Left lobe of liver (tissue), 2 donors: ENCODE measurements around the gene ANKS1A. TPM values are rescaled to one million over a fixed set of nuclear protein-coding genes. Genes with fewer than 3 reads are reported as not detected.
"Not testable (repeated sequence)": the region's sequence is repeated elsewhere in the genome, so short reads cannot be mapped to it uniquely, and the experiment has no call there.

ENCODE experiments used
- ATAC-seq: fragments of 200-7000 bp; cut with Tn5 transposase; one replicate; pipeline ENCODE4 v1.9.1; 2020; ENCODE audit warnings: mild to moderate bottlenecking, moderate library complexity
- DNase-seq: peaks from one replicate; pipeline ENCODE4 v3.0.0-alpha.2; 2020; ENCODE audit warnings: low spot score
- total RNA-seq: library from RNA; stranded (reverse); gene quantifications from one replicate; pipeline ENCODE4 v1.2.1, GENCODE V29; 2021
- donor health status: DM: no; HTN: no; CAD: no; lungs with moderate emphysema.
- donor health status: DM: no; HTN: yes; CAD: no.

The ANKS1A gene
- total RNA-seq, 1 donor from 2014 or later: 13.4 TPM

DNA sequence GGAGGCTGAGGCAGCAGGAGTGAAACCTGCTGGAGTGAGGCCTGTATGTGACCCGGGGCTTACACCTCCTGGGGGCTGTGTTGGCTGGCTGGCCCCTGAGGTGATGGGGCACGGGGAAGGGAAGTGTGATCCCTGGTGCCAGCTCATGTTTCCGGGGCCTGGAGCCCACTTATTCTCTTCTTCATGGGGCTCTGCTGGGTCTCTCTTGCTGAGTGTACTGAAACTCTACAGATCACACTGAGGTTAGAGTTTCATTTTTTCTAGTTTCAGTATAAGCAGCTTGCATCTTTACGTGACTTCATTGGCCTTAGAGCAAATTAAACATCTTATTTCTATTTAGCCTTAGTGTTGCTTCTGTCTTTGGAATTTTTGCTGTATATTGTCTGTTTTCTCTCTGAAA lies 96.2 kb downstream of the ANKS1A start:
- ATAC-seq (no peak), DNase-seq (no peak)

DNA sequence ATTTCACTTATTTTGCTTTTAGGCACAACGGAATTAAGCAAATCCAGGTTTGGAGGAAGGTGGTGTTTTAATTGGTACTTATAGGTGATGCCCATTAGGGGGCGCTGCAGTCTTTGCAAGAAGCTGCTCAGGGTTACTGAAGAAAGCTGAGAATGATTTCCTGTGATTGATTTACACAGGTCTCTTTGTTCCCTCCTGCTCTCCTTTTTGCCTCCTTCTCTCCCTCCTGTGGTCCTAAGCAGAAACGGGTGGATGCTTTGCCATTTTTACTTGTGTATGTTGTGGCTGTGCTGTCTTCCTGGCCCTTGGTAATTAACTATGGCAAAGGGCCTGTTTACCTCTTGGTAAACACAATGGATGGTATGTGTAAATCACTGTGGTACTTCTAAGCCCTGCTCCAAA lies 97.8 kb downstream of the ANKS1A start:
- DNase-seq (peak; percentile 72), ATAC-seq (peak; percentile 86)

- DNase-seq (no peak), ATAC-seq (no peak)
Observed at GRCh38 chr6:34987506-34987905, 98.5 kb downstream of the ANKS1A start.

- ATAC-seq (no peak), DNase-seq (no peak)
Observed at GRCh38 chr6:34990971-34991560, 102.0 kb downstream of the ANKS1A start.

DNA sequence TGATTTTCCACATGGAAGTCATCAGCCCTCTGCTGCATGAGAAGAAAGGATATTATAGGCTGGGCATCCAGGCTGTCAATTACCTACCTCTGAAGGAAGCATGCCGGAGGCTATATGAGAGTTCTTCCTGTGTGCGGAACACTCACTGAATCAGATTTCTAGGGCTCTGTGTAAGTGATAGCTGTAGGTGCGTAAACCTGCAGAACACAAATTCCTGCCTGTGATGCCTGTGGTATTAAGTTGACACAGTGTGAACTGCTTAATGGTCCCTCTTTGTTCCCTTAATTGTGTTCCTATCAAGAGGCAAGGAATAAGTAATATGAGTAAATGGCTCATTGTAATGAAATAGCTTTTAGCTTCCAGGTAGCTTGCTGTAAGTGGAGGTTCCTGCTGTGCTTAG lies 103.3 kb downstream of the ANKS1A start:
- DNase-seq: no peak
- no peak for ATAC-seq

- DNase-seq (no peak), ATAC-seq (no peak)
Observed at GRCh38 chr6:34993213-34993612, 104.2 kb downstream of the ANKS1A start.

DNA sequence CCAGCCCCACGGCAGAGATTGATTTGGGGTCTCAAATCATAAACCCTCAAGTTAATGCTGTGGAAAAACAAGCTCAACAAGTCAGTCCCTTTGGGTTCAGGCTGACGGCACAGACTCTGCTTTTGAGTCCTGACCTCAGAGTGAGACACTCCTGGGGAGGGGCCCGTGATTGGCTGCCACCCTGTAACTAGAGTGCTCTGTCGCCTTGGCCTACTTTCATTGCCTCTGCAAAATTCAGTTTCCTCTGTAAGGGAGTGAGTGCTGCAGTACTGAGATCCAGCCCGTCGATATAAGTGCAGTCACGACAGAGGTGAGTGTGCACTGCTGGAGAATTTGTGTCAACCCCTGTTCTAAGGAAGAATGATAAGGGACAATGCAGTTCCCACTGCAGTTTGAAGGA lies 105.6 kb downstream of the ANKS1A start:
- no peak for DNase-seq

GRCh38 chr6:34998417-34998816 lies 109.4 kb downstream of the ANKS1A start:
- not testable (repeated sequence) for ATAC-seq

More for the DNA sequence above, 105.6 kb downstream of the ANKS1A start:
- no peak for ATAC-seq

GRCh38 chr6:34999153-34999552 lies 110.1 kb downstream of the ANKS1A start:
- ATAC-seq, DNase-seq: not testable (repeated sequence)

More at GRCh38 chr6:34998417-34998816, 109.4 kb downstream of the ANKS1A start:
- not testable (repeated sequence) for DNase-seq

DNA sequence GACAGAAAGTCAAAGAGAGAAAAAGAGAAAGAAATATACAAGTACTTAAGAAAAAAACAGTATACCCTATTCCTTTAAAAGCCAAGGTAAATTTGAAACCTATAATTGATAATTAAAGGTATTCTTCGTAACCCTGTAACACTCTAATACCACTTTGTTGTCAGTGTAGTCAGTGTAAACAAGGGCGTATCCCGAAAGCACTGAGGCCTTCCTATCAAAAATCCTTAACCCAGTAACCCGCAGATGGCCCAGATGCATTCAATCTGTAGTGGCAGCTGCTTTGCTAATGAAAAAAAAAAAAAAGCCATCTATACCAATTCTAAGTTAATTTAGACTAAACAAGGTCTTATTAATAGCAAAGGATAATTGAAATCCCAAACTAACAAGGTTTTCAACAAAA lies 110.9 kb downstream of the ANKS1A start:
- not testable (repeated sequence) for DNase-seq, ATAC-seq

- ATAC-seq, DNase-seq: not testable (repeated sequence)
Observed at GRCh38 chr6:35001349-35001748, 112.3 kb downstream of the ANKS1A start.

DNA sequence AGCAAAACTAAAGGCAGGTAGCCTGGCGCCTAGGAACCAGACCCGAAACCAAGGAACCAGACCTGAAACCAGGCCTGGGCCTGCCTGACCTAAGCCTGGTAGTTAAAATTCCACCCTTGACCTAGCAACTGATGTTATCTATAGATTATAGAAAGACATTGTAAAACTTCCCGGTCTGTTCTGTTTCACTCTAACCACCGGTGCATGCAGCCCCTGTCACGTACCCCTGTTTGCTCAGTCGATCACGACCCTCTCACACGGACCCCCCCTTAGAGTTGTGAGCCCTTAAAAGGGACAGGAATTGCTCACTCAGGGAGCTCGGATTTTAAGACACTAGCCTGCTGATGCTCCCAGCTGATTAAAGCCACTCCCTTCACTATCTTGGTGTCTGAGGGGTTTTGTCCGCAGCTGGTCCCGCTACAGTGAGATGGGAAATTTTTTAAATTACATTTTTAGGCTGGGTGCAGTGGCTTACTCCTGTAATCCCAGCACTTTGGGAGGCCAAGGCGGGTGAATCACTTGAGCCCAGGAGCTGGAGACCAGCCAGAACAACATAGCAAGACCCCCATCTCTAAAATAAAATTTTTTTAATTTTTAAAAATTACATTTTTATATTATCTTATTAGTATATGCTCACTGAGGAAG lies 115.0 kb downstream of the ANKS1A start:
- DNase-seq, ATAC-seq: not testable (repeated sequence)

- no peak for DNase-seq
- ATAC-seq: no peak
Observed at GRCh38 chr6:35007016-35007415, 118.0 kb downstream of the ANKS1A start.

DNA sequence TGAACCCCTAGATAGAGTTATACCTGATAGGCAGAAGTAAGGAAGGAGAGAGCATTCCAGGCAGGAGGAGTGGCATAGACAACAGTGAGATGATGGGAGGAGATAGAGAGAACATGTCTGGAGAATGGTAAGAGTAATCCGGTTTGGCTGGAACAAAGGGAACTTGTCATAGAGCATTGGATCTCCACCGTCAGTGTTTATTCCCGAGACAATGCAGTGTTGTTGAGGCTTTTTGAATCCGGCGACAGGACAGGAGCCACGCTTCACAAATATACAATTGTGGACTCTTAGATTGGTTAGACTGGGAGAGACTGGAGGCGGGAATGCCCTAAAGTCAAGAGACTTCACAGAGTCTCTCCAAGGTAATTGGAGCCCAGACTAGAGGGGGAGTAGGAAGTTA lies 119.8 kb downstream of the ANKS1A start:
- ATAC-seq (no peak), DNase-seq (no peak)

- no peak for ATAC-seq
- no peak for DNase-seq
Observed at GRCh38 chr6:35011096-35012041, 122.3 kb downstream of the ANKS1A start.

DNA sequence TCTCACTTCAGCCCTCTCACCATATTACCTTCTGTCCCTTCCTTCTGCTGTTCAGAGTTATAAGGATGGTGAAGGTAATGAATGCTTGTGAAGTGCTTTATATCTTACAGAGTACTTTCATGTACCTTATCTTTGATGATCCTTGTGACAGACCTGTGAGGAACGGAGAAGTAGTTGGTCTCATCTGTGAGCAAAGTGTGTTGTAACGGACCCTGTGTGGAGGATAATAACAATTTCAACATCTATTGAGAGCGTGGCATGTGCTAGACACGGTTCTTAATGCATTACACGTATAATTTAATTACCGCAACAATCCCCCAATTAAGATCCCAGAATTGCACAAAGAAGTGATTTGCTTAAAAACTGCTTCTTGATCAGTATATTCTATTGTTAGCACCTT lies 124.6 kb downstream of the ANKS1A start:
- DNase-seq (no peak), ATAC-seq (no peak)

DNA sequence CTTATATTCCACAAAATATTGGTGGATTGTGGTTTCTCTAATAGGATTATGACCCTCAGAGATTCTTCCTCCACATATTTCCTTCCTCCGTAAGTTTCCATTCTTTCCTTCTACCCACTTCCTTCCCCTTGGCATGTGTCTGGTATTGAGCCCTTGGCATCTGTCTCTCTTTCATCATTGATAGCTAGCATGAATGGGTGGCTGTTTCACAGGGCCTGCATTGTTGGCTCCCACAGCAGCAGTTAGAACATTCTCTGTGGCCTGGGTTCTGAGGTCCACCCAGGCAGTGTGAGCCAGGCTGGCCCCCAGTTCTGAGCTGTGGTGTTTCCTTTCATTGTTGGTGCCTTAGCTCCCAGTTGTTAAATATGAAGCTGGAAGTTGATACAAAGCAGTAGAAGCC lies 125.3 kb downstream of the ANKS1A start:
- DNase-seq: no peak
- no peak for ATAC-seq

GRCh38 chr6:35014786-35015185 lies 125.7 kb downstream of the ANKS1A start:
- no peak for ATAC-seq

GRCh38 chr6:35015476-35015875 lies 126.4 kb downstream of the ANKS1A start:
- ATAC-seq (no peak), DNase-seq (no peak)

More at GRCh38 chr6:35014786-35015185, 125.7 kb downstream of the ANKS1A start:
- no peak for DNase-seq

GRCh38 chr6:35015996-35016395 lies 126.9 kb downstream of the ANKS1A start:
- DNase-seq (no peak), ATAC-seq (no peak)

- DNase-seq (peak; percentile 78), ATAC-seq (peak; percentile 89)
Observed at GRCh38 chr6:35016502-35017321, 127.7 kb downstream of the ANKS1A start.
